MM.1S (cell line): ENCODE data around the gene NAA80.
"Not testable (repeated sequence)": the region's sequence is repeated elsewhere in the genome, so short reads cannot be mapped to it uniquely, and the experiment has no call there.

Source experiments
- DNase-seq: peaks from one replicate; pipeline ENCODE4 v3.0.0-alpha.2; 2015
- H2AFZ ChIP-seq: fragments of 300-600 bp; sonication (generic); 2 replicates; pipeline ENCODE4 v1.6.0; 2016; ENCODE audit warnings: antibody characterized with exemption, low read length
- H3F3A ChIP-seq: fragments of 300-600 bp; sonication (generic); 2 replicates; pipeline ENCODE4 v1.6.1; 2016; ENCODE audit warnings: mild to moderate bottlenecking, antibody characterized with exemption, low read length, moderate library complexity, mixed read lengths; ENCODE audit not compliant: insufficient read depth
- H3K27ac ChIP-seq: fragments of 300-600 bp; sonication (generic); 2 replicates; pipeline ENCODE4 v1.5.1; 2016; ENCODE audit warnings: mild to moderate bottlenecking, low read length
- H3K27me3 ChIP-seq: fragments of 300-600 bp; sonication (generic); replicated peaks from 2 replicates; pipeline ENCODE4 v1.6.0; 2016; ENCODE audit warnings: low read length; ENCODE audit not compliant: insufficient read depth
- H3K36me3 ChIP-seq: fragments of 300-600 bp; sonication (generic); replicated peaks from 2 replicates; pipeline ENCODE4 v1.6.1; 2016; ENCODE audit warnings: mild to moderate bottlenecking, low read length, mixed read lengths; ENCODE audit not compliant: insufficient read depth
- H3K4me1 ChIP-seq: fragments of 300-600 bp; sonication (generic); 2 replicates; pipeline ENCODE4 v1.6.1; 2016; ENCODE audit warnings: low read length, mixed read lengths
- H3K4me2 ChIP-seq: fragments of 300-600 bp; sonication (generic); 2 replicates; pipeline ENCODE4 v1.6.0; 2016; ENCODE audit warnings: low read depth, low read length
- H3K4me3 ChIP-seq: fragments of 300-600 bp; sonication (generic); 2 replicates; pipeline ENCODE4 v1.5.1; 2016; ENCODE audit warnings: low read length, mixed read lengths
- H3K79me2 ChIP-seq: fragments of 300-600 bp; sonication (generic); 2 replicates; pipeline ENCODE4 v1.6.1; 2016; ENCODE audit warnings: mixed run types, low read length, mixed read lengths
- H3K9ac ChIP-seq: fragments of 300-600 bp; sonication (generic); 2 replicates; pipeline ENCODE4 v1.6.1; 2016; ENCODE audit warnings: low read length, mixed read lengths
- H3K9me2 ChIP-seq: fragments of 300-600 bp; sonication (generic); replicated peaks from 2 replicates; pipeline ENCODE4 v1.6.1; 2016; ENCODE audit warnings: mild to moderate bottlenecking, low read length, mixed read lengths; ENCODE audit not compliant: insufficient read depth
- H3K9me3 ChIP-seq: fragments of 300-600 bp; sonication (generic); replicated peaks from 2 replicates; pipeline ENCODE4 v1.6.1; 2016; ENCODE audit warnings: mild to moderate bottlenecking, low read length, mixed read lengths; ENCODE audit not compliant: insufficient read depth
- H4K20me1 ChIP-seq: fragments of 300-600 bp; sonication (generic); 2 replicates; pipeline ENCODE4 v1.6.1; 2016; ENCODE audit warnings: mild to moderate bottlenecking, low read length, moderate library complexity, mixed read lengths; ENCODE audit not compliant: insufficient read depth
- EZH2 ChIP-seq: fragments of 300-600 bp; sonication (generic); optimal IDR thresholded peaks from 2 replicates; pipeline ENCODE3; 2017; ENCODE audit warnings: low read depth, mild to moderate bottlenecking, antibody characterized with exemption, low read length, mixed read lengths
- EZH2phosphoT487 ChIP-seq: fragments of 300-600 bp; sonication (generic); IDR thresholded peaks from 2 replicates; pipeline ENCODE4 v1.6.1; 2018; ENCODE audit warnings: antibody characterized with exemption, low read length
- TF ChIP-seq, protein P1 (sequence below): fragments of 300-600 bp; sonication (generic); IDR thresholded peaks from 2 replicates; pipeline ENCODE4 v1.5.1; 2016; ENCODE audit warnings: antibody characterized with exemption, low read length, mixed read lengths

The NAA80 gene

GRCh38 chr3:50286322-50287227 lies 12.6 kb downstream of the NAA80 start:
- TF ChIP-seq, protein P1, sequence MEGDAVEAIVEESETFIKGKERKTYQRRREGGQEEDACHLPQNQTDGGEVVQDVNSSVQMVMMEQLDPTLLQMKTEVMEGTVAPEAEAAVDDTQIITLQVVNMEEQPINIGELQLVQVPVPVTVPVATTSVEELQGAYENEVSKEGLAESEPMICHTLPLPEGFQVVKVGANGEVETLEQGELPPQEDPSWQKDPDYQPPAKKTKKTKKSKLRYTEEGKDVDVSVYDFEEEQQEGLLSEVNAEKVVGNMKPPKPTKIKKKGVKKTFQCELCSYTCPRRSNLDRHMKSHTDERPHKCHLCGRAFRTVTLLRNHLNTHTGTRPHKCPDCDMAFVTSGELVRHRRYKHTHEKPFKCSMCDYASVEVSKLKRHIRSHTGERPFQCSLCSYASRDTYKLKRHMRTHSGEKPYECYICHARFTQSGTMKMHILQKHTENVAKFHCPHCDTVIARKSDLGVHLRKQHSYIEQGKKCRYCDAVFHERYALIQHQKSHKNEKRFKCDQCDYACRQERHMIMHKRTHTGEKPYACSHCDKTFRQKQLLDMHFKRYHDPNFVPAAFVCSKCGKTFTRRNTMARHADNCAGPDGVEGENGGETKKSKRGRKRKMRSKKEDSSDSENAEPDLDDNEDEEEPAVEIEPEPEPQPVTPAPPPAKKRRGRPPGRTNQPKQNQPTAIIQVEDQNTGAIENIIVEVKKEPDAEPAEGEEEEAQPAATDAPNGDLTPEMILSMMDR, result no peak
- TF ChIP-seq EZH2phosphoT487, result no peak
- no peak for TF ChIP-seq EZH2
- H3K4me3 ChIP-seq, result no peak overlapping the region
- no peaks in the 10 kb centered on the region for H3K27me3 ChIP-seq
- no peak overlapping the region for H3K27ac ChIP-seq
- H3K9ac ChIP-seq, result no peak overlapping the region
- H3K9me3 ChIP-seq, result no peaks in the 10 kb centered on the region
- H3F3A ChIP-seq, result no peaks in the 10 kb centered on the region
- H3K4me2 ChIP-seq, result no peak overlapping the region
- DNase-seq, result no peak
- H4K20me1 ChIP-seq, result no peaks in the 10 kb centered on the region
- peaks cover 15% of the 10 kb centered on the region for H3K36me3 ChIP-seq
- H3K9me2 ChIP-seq, result no peaks in the 10 kb centered on the region
- no peaks in the 10 kb centered on the region; the same call in 1 of the 2 replicates for H3K4me1 ChIP-seq
- H2AFZ ChIP-seq, result no peak overlapping the region
- peaks cover 33% of the 10 kb centered on the region for H3K79me2 ChIP-seq

GRCh38 chr3:50284121-50284520 lies 15.1 kb downstream of the NAA80 start:
- not testable (repeated sequence) for DNase-seq, H3K4me3 ChIP-seq, H3K79me2 ChIP-seq, H4K20me1 ChIP-seq, H3K9me3 ChIP-seq, H3K36me3 ChIP-seq, H3K27me3 ChIP-seq, H3K4me2 ChIP-seq, H3K9ac ChIP-seq, H2AFZ ChIP-seq, H3K27ac ChIP-seq, H3K4me1 ChIP-seq, H3F3A ChIP-seq, H3K9me2 ChIP-seq

DNA sequence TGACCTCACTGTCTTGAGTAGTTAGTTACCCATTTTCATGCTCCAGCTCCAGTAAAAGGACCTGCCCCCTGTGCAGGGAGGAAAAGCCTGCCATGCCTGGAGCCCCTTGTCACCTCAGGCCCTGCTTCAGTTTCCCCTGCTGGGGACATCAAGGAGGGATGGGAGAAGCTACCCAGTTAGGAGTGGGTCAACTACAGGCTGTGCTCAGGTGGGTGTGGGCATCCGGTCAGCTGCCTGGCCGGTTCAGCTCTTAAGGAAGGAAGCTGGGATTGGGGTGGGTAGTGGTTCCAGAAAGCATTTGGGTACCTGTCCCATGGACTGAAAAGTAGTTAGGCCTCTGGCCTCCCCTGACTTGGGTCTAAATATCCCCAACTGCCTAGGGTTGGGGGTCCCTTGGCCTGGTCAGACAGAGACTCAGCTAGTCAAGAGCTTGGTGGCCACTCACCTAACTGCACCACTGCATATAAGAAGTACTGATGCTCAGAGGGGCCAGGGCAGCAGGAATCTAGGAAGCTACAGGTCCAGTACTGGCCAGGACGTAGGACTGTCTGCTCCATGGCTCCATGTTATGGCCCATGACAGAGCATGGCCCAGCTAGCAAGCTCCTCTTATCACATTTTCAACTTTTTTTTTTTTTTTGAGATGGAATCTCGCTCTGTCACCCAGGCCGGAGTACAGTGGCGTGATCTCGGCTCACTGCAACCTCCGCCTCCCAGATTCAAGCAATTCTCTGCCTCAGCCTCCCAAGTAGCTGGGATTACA lies 19.8 kb downstream of the NAA80 start:
- no peak overlapping the region for H2AFZ ChIP-seq
- no peak for DNase-seq
- peaks cover 2% of the 10 kb centered on the region; the same call in 1 of the 2 replicates for H3K4me1 ChIP-seq
- H3K9me2 ChIP-seq, result no peaks in the 10 kb centered on the region
- no peak overlapping the region for H3K4me2 ChIP-seq
- TF ChIP-seq EZH2phosphoT487, result no peak
- TF ChIP-seq EZH2, result no peak
- TF ChIP-seq, protein P1, result no peak
- no peaks in the 10 kb centered on the region for H3K79me2 ChIP-seq
- no peaks in the 10 kb centered on the region for H3K9me3 ChIP-seq
- H3F3A ChIP-seq, result no peaks in the 10 kb centered on the region
- H3K9ac ChIP-seq, result no peak overlapping the region
- peaks cover 42% of the 10 kb centered on the region for H3K27me3 ChIP-seq
- H3K27ac ChIP-seq, result no peak overlapping the region
- no peaks in the 10 kb centered on the region for H3K36me3 ChIP-seq
- no peak overlapping the region for H3K4me3 ChIP-seq
- no peaks in the 10 kb centered on the region for H4K20me1 ChIP-seq
